Islet of Langerhans (tissue), 1 donor: ENCODE data around the gene PNLIP.

Source experiments
- FAIRE-seq: peaks from one replicate; lab custom pipeline; 2011; peaks lifted over from hg19 to GRCh38; lab: Jason Lieb, UNC

PNLIP gene

DNA sequence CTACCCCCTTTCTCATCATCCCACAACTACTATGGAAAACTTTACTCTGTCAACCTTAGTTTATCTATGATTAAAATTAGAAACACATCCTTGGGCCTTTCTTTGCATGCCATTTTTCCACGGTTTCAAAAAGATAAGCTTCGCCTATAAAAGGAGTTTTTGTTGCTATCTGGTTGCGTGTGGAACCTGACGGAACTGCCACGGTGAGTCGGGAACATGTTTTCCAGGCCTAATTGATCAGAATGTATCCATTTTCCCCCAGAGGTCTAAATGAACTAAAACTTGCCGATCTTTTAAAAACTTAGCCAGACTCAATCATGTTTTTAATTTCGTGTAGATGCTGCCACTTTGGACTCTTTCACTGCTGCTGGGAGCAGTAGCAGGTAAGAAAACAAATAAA, at the start of gene PNLIP:
Gene PNLIP, plus strand, starts transcription at position 176 of the 400 bp plus-strand sequence. Its CDS starts 162 bp downstream, at position 338.
- no peak for FAIRE-seq

DNA sequence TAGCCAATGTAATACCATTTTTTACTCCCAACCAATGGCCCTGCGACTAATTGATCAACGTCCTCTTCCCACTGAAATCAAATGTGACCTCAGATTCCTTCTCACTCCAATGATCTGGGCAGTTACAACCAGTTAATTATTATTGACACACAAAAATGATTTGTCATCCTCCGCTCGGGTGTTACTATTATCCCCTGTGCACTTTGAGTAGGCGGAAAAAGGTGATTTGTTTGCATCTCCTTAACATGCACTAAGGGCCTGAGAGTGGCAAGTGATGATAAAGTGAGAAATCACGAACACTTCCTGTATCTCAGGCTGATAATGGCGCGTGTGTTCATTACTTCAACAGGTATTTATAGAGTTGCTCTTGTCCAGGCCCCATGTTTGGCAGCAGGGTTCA, 40.9 kb upstream of the PNLIP start:
- no peak for FAIRE-seq

DNA sequence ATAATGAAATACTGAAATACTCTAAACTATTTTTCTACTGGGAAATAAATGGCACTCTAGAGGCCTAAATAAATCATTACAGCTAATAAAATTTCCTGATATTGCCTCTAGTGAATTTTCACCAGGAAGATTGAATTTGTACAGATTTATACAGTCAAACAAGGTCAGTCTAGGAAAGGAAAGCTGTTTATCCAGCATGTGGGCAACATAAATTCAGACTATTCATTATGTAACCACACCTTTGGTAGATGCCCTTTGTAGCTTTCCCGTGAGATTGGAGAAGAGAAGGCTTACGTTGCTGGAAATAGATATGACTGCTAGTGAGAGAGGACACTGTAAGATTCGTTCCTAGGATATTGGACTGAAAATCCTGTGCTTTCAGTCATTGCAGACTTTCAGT, 35.2 kb upstream of the PNLIP start:
- no peak for FAIRE-seq

DNA sequence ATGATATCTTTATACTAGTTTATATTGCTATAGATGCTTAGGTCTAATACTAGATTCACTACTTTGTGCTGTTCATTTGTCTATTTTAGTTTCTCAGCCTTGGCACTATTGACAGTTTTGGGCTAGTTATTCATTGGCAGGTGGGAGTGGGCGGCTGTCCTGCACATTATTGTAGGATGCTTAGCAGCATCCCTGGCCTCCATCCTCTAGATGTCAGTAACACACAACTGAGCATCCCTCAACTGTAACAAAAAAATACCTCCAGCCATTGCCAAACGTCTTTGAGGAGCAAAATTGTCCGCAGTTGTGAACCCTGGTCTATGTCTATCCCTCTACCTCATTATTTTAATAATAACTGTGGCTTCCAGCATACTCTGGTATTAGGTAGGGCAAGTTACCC, 34.4 kb upstream of the PNLIP start:
- no peak for FAIRE-seq

DNA sequence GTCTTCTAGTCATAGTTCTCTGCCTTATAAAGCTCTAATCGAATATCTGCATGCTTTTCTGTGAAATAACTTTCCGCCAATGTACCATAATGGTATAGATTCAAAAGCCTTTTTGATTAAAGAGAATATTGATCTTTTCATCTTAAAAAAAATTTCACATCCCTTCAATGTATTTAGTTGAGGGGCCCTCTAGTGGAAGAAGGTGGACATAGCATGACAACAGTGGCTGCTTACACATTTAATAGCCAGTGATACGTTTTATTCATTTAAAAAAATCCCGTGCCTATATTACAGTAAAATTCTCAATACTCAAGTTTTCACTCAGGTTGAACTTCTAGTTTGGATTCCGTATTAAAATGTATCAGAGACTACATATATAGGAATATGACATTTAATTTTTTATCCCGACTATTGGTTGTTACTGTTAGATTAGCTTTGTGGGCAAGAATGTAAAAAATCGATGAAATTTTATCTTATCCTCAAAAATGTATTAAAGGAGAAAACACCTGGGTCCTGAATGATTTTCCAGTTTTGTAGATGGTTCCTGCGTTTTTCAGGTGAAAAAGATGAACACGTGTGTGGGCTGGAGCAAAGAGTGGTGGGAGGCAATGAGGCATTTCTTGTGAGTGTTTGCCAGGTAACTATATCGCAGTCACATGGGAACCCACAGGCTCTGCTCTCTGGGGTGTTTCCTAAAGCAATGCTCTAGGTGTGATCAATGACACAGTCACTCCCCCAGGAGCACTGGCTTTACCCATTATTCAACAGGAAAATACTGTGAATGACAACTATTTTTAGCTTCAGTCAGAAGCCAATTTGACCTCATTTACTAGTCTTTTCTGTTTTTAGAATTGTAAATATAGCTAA, 24.1 kb upstream of the PNLIP start:
- FAIRE-seq, result peak; percentile 90

DNA sequence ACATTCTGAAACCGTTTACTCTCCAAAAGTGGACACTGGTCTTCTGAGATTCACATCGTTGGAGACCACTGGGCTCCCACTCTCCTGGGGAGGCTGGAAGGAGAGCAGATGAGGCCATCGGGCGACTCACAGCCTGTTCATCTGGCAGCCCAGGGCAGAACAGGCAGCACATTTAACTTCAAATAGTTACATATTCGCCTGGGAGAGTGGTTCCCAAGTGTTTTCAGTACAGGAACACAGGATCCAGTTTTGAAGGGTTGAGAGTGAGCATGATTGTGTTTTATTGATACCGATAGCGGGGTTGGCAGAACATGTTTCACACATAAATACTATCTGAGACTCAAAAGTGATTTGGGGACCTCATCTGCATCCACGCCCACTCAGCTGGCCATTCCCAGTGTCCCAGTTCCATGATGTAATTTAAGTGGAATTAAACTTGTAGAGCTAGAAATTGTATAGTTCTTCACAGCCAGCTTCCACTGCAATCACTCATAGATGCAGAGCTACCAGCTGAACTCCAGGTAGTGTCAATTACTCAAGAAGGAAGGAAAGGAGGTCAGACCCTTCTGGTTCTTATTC, 22.8 kb upstream of the PNLIP start:
- no peak for FAIRE-seq

DNA sequence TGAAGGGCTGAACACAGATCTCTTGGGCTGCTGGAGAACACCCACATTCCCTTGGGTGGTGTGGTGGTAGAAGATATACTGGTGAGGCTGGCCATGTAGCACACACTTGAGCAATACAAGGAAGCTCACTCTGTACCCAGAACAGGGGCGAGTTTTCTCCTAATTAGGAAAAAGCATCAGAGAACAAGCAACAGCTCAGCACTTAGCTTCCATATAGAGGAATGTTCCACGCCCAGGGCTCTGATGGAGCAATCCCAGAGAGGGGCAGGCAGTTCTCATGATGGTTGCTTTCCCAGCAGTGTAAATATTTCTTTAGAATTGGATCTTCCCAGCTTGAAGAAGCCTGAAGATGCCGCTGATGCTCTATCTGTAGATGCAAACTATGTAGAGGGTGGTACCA, 21.0 kb upstream of the PNLIP start:
- no peak for FAIRE-seq

DNA sequence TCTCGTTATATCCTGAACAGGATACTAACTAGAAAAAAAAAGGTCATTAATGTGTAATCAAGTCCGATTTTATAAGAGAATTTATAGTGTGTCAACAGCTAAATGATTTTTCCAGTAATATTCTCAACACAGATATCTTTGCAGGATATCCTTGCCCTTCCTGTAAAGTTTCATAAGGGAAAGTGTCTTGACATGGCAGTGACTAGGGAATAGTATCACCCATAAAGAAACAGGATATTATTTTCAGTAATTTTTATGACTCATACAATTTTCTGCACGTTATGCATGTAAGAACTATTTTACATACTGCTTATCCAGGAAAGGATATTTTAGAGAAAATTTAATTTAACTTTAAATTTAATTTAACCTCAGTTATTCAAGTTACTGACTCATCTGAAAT, 19.5 kb upstream of the PNLIP start:
- no peak for FAIRE-seq

DNA sequence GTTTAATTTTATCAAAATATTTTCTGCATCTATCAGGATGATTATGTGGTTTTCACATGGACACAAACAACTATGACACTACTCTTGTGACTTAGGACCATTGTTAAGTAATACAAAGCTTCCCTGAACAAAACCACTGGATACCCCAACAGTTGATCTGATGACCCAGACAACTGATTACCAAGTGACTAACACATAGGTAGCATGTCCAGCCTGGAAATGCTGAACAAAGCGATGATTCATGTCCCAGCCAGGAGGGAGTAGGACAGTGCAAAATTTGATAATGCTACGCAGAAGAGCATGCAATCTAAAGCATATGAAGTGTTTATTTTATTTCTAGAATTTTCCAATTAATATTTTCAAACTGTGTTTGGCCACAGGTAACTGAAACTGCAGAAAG, 8.9 kb upstream of the PNLIP start:
- FAIRE-seq, result no peak

DNA sequence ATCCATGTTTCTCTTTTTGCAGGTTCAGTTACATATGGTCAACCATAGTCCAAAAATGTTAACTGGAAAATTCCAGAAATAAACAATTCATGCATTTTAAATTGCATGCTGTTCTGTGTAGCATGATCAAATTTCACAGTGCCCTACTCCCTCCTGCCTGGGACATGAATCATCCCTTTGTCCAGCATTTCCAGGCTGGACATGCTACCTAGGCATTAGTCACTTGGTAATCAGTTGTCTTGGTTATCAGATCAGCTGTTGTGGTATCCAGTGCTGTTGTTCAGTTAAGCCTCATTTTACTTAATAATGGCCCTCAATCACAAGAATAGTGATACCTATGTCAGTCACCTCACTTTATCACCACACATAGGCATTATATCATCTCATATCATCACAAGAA, 7.3 kb upstream of the PNLIP start:
- FAIRE-seq, result no peak

DNA sequence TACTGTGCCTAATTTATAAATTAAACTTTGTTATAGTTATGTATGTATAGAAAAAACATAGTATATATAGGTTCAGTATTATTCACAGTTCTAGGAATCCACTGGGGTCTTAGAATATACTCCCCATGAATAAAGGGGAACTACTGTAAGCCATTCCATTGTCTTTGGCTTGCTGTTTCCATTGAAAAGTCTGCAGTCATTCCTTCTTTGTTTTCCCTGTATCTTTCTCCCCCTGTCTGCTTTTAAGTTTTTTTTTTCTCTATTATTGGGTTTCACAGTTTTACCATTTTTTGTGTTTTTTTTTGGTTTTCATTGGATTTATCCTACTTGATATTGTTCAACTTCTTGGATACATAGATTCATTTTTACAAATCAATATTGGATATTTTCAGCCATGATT, 6.7 kb upstream of the PNLIP start:
- FAIRE-seq, result no peak

DNA sequence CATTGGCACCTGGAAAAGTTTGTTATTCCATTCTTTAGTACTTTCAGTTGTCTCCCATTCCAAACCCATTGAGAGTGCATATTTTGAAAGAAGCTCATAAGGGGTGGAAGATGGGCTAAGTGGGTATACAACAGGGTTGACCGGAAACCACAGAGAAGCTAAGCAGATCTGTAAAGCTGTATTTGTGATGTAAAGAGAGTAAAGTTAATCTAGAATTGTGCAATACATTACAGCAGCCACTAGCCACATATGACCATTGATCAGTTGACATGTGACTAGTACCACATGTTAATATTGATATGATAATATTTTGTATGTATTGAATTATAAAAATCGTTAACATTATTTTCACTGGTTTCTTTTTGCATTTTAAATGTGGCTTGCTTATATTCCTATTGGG, 4.9 kb upstream of the PNLIP start:
- no peak for FAIRE-seq

DNA sequence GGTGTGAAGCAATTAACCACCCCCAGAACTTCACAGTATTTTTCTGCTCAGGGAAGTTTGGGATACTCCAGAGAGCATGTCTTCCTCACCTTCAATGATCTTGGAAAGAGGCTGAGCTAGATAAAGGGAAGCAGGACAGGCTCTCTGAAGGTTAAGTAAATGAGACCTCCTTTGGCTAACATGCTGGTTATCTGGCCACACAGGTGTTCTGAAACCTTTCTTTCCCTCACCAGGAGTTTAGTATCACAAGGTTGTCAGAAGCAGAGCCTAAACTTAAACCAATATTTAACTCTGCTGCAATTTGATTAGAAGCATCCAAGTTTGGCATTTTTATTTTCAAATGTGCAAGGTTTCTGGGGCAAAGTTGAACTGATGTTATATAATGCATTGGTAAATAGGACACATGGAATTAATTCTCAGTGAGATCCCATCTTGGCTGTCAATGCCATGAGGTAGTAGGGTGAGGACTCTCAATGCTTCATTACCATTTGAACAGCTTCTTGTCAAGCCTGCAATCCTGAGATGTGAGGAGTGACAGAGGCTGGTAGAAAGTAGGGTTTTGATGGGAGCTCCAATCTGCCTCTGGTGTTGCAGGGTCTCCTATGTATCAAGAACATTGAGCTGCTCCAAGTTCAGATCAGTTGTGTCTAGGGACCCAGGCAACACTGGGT, 3.6 kb upstream of the PNLIP start:
- FAIRE-seq, result no peak

DNA sequence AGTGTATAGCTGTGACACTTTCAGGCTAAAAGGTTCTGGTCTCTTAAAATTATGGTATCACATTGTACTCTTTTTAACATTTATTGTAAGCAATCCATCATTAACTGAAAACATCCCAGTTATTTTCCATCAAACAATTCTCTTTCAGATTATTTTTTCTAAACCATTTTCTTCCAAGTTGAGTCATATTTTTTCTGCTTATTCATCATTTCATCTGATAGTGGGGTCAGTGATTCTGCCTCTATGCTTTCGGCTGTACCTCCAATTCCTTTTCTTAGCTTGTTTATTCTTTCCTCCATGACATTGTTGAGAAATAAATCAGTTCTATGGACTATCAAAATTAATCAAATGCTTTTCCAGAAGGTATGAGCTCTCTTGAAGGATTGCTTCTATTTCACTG, 609 bp upstream of the PNLIP start:
- no peak for FAIRE-seq

DNA sequence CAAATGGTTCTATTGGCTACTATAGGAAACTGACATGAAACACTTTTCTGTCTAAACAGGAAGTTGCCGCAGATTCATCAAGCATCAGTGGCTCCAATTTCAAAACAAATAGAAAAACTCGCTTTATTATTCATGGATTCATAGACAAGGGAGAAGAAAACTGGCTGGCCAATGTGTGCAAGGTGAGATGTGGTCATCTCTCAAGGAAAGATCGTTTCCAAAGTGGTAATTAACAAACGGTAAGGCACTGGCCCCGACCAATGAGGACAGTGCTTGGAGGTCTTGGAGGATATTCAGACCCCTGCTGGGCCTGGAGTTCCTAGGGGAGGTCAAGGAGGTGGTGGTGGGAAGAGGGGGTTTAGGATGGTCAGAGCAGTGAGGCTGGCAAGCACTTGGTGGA, 2.6 kb downstream of the PNLIP start:
- no peak for FAIRE-seq

DNA sequence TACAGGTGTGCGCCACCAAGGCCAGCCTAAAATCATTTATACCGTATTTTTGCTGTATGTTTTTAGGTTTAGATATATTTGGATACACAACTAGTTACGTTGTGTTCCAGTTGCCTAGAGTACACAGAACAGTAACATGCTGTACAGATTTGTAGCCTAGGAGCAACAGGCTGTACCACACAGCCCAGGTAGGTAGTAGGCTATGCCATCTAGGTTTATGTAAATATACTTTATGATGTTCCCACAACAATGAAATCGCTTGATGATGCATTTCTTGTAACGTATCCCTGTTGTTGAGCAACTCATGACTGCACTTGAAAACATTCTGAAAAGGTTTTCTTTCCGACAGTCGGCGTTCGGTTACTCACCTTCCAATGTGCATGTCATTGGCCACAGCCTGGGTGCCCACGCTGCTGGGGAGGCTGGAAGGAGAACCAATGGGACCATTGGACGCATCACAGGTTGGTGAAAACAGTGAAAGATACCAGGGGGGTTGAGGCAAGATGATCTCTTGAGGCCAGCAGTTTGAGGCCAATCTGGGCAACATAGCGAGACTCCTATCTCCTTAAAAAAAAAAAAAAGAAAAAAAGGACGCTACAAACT, 7.7 kb downstream of the PNLIP start:
- FAIRE-seq, result no peak

DNA sequence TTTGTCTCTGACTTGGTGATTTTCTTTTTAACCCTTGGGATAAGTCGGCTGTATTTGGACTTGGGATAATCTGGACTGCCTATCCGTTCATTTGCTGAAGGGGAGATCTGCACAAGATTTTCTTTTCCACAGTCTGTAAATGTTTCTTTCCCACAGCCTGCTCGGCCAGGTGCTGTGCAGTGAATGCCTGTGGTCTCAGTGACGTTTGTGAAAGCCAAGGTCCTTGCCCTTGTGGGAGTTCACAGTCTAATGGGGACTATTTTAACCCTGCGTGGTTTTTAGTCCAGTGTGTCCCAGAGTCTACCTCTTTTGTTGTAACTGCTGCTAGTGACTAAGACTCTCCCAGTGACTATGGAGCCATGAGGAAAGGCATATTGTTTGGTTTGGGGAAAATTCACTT, 8.9 kb downstream of the PNLIP start:
- FAIRE-seq, result no peak

DNA sequence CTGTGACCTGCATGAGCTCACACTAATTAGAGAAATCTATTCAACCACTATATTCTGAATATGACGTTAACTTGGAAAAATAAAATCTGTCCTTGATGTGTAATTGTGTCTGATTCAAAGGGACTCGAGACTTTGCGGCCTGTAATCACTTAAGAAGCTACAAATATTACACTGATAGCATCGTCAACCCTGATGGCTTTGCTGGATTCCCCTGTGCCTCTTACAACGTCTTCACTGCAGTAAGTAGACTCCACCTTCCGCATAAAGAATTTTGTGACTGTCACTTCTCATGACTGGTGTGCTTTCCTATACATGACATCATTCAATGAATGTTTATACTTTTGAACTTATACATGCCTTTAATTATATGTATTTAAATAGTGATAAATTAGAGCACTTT, 10.1 kb downstream of the PNLIP start:
- FAIRE-seq, result no peak

DNA sequence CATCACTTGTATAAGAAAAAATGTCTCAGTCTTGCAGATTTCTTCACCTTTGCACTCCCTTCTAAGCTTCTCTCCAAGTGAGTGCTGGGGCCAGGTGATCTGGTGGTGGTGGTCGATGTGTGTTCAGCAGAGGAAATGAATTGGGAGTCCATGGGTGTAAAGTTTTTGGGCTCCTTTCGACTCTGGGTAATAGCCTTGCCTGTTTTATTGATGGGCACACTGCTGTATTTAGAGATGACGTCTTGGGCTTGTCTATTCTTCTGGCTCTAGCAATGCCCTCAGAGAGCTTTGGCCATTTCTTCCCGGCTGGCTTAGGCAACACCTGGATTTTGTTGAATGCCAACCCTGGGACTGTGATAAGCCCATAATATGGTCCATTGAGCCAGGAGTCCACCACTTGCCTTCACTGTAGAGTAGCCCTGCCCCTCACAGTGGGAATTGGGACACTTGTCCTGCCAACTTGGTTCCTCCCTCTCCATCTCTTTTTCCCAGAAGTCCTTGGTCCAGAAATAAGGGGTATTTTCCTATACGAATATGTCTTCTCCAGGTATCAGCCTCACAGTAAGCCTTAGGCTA, 11.7 kb downstream of the PNLIP start:
- no peak for FAIRE-seq

DNA sequence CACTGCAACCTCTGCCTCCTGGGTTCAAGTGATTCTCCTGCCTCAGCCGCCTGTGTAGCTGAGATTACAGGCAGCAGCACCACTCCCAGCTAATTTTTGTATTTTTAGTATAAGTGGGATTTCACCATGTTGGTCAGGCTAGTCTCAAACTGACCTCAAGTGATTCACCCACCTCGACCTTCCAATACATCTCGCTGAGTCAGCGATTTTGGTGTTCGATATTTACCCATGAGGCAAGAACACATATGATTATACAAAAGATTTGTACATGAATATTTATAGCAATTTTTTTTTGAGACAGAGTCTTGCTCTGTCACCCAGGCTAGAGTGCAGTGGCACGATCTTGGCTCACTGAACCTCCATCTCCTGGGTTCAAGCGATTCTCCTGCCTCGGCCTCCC, 19.8 kb downstream of the PNLIP start:
- no peak for FAIRE-seq

DNA sequence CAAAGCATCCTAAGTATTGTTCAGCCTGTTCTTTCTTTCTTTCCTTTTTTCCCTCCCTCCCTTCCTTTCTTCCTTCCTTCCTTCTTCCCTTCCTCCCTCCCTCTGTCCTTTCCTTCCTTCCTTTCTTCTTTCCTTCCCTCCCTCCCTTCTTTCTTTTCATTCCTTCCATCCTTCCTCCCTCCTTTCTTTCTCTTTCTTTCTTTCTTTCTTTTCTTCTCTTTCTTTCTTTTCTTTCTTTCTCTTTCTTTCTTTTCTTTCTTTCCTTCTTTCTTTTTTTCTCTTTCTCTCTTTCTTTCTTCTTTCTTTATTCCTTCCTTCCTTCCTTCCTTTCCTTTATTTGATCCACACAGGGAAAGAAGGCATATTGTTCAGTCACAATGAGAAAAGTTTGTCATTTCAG, 21.2 kb downstream of the PNLIP start:
- no peak for FAIRE-seq

DNA sequence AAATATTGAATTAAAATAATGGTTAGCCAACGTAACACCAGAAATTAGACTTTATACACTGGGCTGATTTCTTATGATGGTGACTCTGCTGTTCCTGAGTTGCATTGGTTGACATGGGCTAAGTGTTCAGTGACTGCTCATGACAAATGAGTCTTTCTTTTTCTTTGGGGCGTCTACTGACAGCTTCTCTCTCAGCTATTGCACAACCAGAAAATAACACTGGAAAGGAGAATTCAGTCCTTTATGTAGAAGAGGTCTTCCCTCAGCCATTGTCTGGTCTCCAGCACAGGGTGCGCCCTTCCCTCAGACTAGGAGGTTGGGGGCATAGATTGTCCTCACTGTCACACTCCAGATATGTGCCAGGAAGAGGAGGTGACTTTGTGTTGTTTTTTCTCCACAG, 21.6 kb downstream of the PNLIP start:
- no peak for FAIRE-seq

DNA sequence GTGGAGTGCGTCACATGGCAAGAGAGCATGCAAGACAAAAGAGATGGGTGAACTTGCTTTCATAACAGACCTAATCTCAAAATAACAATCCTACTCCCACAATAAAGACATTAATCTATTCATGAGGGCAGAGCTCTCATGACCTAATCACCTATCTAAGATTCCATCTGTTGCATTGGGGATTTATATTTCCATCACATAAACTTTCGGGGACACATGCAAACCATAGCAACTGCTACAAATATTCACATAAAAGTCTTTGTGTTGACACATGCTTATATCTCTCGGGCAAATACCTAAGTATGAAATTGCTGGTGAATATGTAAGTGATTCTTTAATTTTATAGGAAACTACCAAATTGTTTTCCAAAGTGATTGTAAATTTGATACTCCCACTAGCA, 29.1 kb downstream of the PNLIP start:
- no peak for FAIRE-seq
